Gastroesophageal sphincter (tissue), 3 donors: ENCODE results near the gene FAM3B.

Source experiments
- EP300 ChIP-seq: sonication (generic); formaldehyde crosslinking; IDR thresholded peaks from one replicate; pipeline ENCODE4 v1.6.1; 2017; ENCODE audit warnings: antibody characterized with exemption, mild to moderate bottlenecking
- POLR2A ChIP-seq, 2 donors: fragments of 450-650 bp; IDR thresholded peaks; one replicate each; pipeline ENCODE4 v1.6.1; 2017; ENCODE audit warnings: antibody characterized with exemption in 2 of 2, mild to moderate bottlenecking in 2 of 2, moderate library complexity in 1 of 2
- POLR2AphosphoS5 ChIP-seq: sonication (generic); formaldehyde crosslinking; IDR thresholded peaks from one replicate; pipeline ENCODE4 v1.6.1; 2017; ENCODE audit warnings: antibody characterized with exemption
- TF ChIP-seq, protein P1 (sequence below), 4 experiments: fragments of 200-600 bp in 2 of 4; fragments of 450-650 bp in 2 of 4; sonication (generic) in 1 of 4; IDR thresholded peaks; one replicate each; pipeline ENCODE4 v1.5.1; 2017 to 2019; ENCODE audit warnings: antibody characterized with exemption in 4 of 4, mild to moderate bottlenecking in 2 of 4, moderate library complexity in 2 of 4

GRCh38 chr21:41315726-41316125 lies 875 bp upstream of the FAM3B start:
- TF ChIP-seq, protein P1, sequence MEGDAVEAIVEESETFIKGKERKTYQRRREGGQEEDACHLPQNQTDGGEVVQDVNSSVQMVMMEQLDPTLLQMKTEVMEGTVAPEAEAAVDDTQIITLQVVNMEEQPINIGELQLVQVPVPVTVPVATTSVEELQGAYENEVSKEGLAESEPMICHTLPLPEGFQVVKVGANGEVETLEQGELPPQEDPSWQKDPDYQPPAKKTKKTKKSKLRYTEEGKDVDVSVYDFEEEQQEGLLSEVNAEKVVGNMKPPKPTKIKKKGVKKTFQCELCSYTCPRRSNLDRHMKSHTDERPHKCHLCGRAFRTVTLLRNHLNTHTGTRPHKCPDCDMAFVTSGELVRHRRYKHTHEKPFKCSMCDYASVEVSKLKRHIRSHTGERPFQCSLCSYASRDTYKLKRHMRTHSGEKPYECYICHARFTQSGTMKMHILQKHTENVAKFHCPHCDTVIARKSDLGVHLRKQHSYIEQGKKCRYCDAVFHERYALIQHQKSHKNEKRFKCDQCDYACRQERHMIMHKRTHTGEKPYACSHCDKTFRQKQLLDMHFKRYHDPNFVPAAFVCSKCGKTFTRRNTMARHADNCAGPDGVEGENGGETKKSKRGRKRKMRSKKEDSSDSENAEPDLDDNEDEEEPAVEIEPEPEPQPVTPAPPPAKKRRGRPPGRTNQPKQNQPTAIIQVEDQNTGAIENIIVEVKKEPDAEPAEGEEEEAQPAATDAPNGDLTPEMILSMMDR (IDR thresholded peaks at IDR 0.05) = no peak
- TF ChIP-seq POLR2A (IDR thresholded peaks at IDR 0.05) (no peak), POLR2AphosphoS5 (no peak), EP300 (no peak)
